ENCODE results near the gene SRPK3.
"Not testable (repeated sequence)": the region's sequence is repeated elsewhere in the genome, so short reads cannot be mapped to it uniquely, and the experiment has no call there.

SRPK3 gene

DNA sequence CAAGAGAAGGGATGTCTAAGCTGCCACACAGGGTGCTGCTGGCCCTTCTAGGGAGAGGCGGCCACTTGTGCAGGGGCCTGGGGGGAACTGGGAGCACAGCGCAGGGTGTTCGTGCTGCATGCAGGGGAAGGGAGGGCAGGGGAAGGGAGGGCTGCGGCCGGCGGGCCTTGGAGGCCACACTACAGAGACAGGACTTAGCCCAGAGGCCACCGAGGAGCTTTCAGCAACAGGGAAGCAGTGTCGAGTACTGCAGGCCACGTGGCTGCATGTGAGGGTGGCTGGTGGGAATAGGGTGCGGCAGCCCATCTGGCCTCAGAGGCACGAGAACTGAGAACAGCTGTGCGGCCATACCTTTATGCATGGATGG, 35.8 kb upstream of the SRPK3 start:
- DNase-seq (ENCODE audit: low read depth in 2 of 2), result not testable (repeated sequence)

DNA sequence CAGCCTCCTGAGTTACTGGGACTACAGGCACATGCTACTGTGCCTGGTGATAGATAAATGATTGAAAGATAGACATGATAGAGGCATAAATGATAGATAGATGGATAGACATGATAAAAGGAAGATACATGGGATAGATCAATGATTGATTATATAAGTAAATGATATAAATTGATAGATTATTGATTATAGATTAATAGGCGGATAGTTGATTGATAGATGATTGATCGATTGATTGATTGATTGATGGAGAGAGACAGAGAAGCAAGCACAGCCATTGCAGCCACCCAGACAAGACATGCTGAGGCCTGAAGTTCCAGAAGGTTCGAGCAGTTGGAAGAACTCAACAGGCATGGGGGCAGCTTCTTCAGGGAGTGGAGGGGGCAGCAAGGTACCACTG, 34.5 kb upstream of the SRPK3 start:
- no peak for DNase-seq (ENCODE audit: low read depth in 2 of 2)

DNA sequence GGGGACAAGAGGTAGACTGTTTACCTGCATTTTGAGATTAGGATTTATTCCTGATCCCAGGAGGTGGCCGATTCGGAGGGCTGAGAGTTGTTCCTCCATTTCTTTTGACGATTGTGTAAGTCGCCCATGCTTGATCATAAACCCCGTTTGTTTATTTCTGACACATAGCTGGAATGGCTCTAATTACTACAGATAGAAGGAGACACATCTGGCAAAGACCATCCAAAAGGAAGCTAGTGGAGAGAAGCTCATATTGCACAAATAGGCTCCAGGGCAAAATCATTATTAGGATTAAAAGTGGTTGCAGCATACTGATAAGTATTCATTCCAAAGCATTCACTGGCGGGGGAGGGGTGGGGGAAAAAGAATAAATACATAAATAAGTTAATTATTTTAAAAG, 33.9 kb upstream of the SRPK3 start:
- not testable (repeated sequence) for DNase-seq (ENCODE audit: low read depth in 2 of 2)

DNA sequence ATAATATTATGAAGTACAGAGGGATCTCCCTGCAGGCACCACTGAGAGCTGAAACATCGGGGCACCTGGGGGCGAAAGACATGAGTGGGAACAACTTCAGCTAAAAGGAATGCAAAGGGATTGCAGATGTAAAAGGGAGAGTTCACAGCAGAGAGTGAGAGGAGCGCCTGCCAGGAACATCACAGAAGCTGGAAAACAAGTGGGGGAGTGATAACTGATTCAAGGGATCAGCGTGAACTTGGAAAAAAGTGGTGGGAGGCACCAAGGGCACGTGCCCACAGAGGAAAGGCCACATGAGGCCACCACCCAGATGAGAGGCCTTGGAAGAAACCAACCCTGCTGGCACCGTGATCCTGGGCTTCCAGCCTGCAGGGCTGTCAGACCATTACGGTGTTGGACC, 31.8 kb upstream of the SRPK3 start:
- DNase-seq (ENCODE audit: low read depth in 2 of 2), result not testable (repeated sequence)

DNA sequence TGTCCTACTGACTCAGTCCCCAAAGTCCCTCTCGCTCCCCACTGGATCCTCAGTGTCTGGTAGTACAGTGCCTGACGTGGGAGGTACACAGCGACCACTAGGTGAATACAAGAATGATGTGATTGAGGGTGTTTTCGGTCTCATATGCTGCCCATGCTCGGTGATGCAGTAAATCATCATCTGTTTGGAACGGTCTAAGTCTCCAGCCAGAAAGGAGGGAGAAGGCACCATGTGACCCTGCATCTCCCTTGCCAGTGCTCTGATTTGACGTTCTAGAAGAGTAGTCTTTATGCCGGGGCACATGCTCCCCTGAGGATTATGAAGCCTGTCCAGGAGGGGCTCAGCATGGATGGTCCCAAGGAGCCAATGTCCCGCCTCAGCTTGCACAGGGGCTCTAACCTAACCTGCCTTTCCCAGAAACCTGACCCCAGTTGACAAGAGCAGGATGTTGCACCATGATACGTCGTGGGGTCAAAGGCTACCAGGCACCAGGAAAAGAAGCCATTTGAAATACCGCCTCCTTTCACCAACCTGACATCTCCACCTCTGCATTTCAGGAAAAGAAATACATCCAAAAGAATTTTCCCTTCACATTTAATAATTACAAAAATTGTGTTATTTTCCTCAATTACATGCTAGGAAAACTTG, 30.6 kb upstream of the SRPK3 start:
- no peak for DNase-seq (ENCODE audit: low read depth in 2 of 2)

DNA sequence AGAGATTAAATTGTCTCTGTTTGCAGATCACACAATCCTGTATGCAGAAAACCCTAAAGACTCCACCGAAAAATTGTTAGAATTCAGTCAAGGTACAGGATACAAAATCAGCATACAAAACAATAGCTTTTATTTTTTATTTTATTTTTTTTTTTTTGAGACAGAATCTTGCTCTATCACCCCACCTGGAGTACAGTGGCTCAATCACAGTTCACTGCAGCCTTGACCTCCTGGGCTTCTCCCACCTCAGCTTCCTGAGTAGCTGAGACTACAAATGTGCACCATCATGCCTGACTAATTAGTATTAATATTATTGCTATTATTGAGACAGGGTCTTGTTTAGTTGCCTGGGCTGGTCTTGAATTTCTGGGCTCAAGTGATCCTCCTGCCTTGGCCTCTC, 25.7 kb upstream of the SRPK3 start:
- DNase-seq (ENCODE audit: low read depth in 2 of 2), result no peak

DNA sequence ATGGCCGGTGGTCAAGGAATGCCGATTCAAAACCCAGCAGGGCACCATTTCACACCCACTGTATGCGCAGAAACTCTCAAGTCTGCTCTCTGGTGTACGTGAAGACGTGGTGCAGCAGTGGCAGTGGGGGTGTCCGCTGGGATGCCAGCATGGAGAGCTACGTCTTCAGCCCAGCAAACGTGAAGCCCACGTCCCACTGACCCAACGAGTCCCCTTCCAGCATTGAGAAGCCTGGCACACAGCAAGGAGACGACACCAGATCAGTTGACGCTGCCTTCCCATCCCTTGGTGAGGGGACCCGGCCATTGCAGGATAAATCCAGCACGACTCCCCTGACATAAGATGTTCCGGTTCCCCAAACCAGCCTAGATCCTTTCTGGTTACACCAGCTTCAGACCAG, 19.0 kb upstream of the SRPK3 start:
- no peak for DNase-seq (ENCODE audit: low read depth in 2 of 2)

DNA sequence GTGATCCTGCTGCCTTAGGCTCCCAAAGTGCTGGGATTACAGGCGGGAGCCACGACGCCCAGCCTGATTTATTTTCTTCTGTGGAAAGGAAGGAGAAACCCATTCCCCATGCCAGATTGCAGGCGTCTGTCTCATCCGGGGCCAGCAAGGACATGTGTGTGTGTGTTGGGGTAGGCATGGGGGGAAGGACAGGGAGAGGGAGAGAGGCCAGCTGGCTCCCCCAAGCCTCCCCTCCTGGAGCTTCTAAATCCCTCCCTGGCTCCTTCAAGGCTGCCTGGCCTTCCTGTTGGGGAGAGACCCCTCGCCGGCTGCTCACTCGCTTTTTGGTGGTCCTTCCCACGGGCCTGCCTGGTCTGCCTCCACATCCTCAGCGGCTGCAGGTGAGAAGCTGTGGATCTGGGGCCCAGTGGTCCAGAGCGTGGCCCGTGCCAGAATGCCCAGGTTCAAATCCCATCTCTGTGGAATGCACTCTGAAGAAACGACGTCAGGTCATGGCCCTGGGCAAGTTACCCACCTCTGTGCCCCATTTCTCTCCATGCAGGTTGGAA, 18.1 kb upstream of the SRPK3 start:
- no peak for DNase-seq (ENCODE audit: low read depth in 2 of 2)

DNA sequence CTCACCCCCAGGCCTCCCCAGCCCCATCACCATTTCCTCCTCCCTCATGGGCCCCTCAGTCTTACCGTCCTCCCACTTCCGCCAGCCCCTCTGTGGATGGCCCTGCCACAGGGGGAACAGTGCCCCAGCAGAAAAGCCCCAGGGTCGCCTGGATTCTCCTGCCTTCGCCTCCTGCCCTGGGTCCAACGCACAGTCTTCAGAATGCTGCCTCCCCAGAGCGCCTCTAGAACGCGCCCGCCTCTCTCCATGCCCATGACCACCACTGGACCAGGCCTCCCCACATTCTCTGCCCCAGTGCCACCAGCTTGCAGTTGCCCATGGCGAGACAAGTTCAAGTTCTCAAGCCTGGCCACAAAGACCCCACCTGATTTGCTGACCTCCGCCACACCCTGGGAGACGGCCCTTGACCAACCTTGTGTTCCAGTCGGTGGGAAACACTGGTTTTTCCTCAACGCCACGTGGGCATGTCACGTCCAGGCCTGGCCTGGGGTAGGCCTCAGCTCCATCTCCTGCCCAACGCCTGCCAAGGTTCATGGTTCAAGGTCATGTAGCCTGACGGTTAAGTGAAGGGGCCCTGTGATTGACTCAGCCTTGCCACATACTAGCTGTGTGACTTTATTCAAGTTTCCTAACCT, 17.4 kb upstream of the SRPK3 start:
- DNase-seq (ENCODE audit: low read depth in 2 of 2), result no peak

DNA sequence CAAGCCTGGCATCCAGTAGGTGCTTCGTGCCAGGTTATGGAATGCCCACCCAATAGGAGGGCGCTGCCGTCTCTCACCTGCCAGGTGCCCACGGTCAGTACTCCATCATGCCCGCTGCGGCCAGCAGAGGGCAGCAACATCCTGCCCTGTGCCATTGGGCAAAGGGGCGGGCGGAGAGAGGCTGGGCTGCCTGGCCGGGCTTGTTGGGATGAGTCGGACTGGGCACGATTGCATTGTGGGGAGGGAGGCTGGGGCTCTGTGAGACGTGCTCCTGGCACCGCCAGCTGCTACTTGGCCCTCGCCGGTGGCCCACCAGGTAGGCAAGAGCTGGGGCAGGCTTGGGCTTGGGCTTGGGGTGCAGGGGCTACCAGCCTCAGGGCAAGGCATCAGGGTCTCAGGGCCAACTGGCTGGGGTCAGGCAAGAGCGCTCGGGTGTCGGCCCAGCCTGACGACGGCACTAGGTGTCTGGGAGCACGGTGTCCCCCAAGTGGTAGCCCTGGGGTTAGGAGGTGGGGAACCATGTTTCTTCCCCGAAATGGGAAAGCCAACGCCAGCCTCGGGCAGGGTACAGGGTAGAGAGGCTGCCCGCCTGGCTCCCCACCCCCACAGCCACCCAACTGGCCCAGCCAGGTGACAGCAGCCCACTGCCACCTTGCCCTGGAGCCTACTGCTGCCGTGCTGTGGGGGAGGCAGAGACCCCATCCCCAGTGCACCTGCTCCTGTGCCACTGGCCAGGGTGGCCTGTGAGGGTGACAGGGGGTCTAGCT, 16.7 kb upstream of the SRPK3 start, which contains the start of gene PLXNB3:
PLXNB3 (plus strand) TSS at position 261 of the 767 bp plus-strand sequence. CDS start 1,287 bp downstream, outside the sequence.
- DNase-seq (ENCODE audit: low read depth in 2 of 2), result peak in 1 of 2 experiments; percentile 24

DNA sequence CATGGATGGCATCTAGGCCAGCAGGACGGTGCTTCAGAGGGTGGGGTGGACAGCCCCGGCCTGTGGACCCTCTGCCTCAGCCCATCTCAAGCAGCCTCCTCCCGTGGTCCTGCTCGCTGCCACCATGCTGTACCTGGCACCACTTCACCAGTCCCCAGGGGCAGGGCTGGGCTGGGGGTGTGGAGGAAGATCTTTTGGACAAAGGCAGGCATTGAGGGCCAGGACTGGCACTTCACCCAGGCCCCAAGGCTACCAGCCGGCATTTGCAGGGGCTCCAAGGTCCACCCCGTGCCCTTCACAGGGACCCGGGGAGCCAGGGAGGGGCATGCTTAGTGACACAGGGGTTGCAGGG, 16.1 kb upstream of the SRPK3 start:
- no peak for DNase-seq (ENCODE audit: low read depth in 2 of 2)

DNA sequence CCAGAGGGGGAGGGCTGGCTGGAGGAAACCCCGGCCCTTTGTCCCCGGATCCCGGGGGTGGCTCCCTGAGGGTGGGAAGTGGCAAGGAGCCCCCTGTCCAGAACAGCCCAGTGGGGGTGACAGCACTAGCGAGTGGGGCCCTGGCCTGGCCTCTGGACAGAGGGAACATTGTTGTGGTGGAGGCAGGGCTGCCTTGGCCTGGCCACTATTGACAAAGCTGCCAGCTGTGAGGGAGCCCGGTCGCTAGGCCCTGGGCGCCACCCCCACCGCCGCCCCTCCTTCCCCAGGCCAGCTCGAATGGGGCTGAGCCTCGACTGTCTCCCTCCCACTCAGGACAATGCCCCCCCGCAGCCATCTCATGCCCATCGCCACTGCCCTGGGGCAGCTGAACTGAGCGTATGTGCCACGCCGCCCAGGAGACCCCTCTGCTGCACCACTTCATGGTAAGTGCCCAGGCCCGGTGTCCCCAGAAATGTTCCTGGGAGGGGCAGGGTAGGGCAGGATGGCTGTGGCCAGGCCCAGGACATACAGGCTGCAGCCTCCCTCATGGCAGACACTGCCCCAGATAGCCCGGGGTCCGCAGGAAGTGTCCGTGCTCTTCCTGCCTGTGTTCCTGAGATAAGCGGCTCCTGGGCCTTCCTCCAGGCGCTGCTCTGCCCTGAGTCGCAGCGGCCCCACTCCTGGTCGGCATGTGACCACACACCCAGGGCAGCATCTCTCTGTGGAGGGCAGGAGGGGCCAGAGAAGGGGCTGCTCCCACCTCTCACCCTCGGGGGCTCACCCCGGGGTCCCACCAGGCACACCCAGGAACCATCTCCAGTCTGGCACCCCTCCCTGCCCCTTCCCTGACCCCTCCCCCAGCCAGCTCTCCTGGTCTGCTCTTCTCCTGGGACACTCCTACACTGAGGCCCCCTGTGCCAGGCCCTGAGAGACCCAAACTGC, 15.4 kb upstream of the SRPK3 start:
- no peak for DNase-seq (ENCODE audit: low read depth in 2 of 2)

DNA sequence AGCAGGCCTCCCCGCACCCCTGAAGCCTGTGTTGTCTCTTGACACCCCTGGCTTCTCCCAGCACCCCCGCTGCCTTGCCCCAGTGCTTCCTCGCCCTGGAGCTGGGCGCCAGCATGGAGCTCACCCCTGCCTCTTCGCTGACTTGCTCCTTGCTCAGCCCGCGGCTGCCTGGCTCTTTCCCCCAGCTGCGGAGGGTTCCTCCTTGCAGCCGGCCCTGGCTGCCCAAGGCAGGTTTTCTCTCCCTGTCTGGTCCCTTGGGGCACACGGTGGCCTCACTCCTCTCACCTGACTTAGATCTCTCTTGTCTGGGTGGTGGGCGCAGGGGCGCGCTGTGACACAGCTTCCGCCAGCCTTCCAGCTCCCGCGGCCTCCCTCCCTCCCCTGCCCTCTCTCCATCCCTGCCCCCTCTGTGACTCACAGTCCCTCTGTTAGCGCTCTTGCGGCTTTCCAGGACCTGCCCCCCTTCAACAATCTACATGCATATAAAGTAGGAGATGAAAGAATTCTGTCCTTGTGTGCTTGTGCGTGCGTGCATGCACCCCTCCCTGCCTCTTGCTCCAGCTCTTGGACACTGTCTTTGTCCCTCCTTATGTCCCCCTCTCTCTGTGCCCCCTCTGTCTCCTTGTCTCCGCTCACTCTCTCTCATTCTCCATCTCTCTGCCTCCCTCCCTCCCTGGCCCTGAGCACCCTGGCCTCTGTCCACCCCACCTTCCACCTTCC, 14.6 kb upstream of the SRPK3 start:
- peak; percentile 24 to 43 for DNase-seq (ENCODE audit: low read depth in 2 of 2)

DNA sequence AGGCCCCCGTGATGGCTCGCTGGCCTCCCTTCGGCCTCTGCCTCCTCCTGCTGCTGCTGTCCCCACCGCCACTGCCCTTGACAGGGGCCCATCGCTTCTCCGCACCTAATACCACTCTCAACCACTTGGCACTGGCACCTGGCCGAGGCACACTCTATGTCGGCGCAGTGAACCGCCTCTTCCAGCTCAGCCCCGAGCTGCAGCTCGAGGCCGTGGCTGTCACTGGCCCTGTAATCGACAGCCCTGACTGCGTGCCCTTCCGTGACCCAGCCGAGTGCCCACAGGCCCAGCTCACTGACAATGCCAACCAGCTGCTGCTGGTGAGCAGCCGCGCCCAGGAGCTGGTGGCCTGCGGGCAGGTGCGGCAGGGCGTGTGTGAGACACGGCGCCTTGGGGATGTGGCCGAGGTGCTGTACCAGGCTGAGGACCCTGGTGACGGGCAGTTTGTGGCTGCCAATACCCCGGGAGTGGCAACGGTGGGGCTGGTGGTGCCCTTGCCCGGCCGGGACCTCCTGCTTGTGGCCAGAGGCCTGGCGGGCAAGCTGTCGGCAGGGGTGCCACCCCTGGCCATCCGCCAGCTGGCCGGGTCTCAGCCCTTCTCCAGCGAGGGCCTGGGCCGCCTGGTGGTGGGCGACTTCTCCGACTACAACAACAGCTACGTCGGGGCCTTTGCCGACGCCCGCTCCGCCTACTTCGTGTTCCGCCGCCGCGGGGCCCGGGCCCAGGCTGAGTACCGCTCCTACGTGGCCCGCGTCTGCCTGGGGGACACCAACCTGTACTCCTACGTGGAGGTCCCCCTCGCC, 13.8 kb upstream of the SRPK3 start:
- DNase-seq (ENCODE audit: low read depth in 2 of 2), result no peak

DNA sequence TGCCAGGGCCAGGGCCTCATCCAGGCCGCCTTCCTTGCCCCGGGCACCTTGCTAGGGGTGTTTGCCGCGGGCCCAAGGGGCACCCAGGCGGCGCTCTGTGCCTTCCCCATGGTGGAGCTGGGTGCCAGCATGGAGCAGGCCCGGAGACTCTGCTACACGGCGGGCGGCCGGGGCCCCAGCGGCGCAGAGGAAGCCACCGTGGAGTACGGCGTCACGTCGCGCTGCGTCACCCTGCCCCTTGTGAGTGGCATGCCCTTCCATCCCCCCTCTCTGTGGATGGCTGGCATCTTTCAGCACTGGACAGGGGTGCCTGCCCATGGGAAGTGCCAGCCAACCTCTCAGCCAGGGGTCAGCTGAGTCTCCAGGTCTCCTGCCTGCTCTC, 13.2 kb upstream of the SRPK3 start:
- DNase-seq (ENCODE audit: low read depth in 2 of 2), result no peak

DNA sequence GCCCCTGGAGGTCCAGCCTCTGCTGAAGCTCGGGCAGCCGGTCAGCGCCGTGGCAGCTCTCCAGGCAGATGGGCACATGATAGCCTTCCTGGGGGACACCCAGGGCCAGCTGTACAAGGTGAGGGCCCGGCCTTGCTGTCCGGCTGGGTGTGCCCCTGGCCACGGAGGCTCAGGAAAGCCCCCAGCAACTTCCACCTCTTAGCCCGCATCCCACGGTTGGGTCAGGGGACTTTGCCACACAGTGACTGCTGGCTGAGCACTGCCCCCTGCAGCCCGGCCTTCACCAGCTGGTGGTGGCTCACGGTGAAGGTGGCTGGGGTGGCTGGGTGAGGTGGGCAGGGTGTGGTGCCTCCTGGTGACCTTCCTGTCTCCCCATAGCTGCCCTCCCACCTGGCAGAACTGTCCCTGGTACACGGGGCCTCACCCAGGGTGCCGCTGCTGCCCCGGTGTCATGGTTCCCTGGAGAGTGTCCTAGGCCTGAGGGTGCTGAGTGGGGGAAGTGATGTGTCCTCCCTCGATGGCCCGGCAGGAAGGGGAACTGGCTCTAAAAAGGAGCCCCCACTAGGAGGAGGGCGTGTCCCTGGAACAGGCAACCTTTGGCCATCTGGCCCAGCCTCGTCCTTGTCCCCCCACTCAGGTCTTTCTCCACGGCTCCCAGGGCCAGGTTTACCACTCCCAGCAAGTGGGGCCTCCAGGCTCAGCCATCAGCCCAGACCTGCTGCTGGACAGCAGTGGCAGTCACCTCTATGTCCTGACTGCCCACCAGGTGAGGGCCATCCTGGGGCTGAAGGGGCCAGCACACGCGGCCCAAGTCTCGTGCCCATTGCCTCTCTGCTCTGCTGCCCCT, 12.3 kb upstream of the SRPK3 start:
- no peak for DNase-seq (ENCODE audit: low read depth in 2 of 2)

DNA sequence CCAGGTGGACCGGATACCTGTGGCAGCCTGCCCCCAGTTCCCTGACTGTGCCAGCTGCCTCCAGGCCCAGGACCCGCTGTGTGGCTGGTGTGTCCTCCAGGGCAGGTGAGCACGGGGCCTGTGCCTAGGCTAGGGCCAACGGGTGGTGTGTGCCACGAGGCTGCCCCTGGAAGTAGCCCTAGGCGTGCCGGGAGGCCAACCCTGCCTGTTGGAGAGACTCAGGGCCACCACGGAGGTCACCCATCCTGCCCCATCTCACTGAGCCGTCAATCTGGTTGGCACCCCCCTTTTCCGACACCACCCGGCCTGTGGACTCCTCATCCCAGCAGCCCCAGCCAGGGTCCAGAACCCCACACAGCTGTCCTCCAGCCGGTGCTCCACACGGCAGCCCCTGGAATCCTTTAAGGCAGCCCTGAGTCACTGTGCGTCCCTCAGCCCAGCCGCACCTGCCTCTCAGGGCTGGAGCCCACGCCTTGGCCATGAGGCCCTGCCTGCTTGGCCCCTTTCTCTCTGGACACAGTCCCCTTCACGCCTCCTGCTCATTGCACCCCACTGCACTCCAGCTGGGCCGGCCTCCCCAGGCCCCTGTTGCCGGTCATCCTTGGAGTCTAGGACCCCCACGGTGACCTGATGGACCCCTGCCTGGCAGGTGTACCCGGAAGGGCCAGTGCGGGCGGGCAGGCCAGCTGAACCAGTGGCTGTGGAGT, 11.5 kb upstream of the SRPK3 start:
- DNase-seq (ENCODE audit: low read depth in 2 of 2), result no peak

DNA sequence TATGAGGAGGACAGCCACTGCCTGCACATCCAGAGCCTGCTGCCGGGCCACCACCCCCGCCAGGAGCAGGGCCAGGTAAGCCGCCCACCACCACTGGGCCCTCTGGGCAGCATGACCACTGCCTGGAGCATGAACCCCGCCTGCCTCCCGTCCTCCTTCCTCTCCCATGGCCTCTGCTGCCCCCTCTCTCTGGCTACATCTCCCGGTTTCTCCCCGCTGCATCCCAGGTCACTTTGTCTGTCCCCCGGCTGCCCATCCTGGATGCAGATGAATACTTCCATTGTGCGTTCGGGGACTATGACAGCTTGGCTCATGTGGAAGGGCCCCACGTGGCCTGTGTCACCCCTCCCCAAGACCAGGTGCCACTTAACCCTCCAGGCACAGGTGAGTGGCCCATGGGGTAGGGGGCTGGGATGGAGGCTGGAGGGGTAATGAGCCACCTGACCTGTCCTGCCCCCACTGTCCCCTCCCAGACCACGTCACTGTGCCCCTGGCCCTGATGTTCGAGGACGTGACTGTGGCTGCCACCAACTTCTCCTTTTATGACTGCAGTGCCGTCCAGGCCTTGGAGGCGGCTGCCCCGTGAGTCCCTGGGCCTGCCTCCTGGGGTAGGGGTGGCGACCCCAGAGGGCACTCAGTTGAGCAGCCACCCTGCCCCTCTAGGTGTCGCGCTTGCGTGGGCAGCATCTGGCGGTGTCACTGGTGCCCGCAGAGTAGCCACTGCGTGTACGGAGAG, 10.8 kb upstream of the SRPK3 start:
- DNase-seq (ENCODE audit: low read depth in 2 of 2), result no peak
